HL-60 (cell line): ENCODE results near the gene ADAM22.

Experiments used
- GABPA ChIP-seq: IDR thresholded peaks from 2 replicates; pipeline ENCODE4 v1.6.1; 2012; ENCODE audit warnings: low read depth
- POLR2AphosphoS5 ChIP-seq: IDR thresholded peaks from 2 replicates; pipeline ENCODE4 v1.6.1; 2012; ENCODE audit warnings: low read depth
- TF ChIP-seq, protein P1 (sequence below): IDR thresholded peaks from one replicate; pipeline ENCODE4 v1.5.1; 2011; ENCODE audit warnings: low read length, control low read depth, inconsistent platforms; ENCODE audit not compliant: insufficient read depth
- TF ChIP-seq, protein P2 (sequence below): IDR thresholded peaks from 2 replicates; pipeline ENCODE4 v1.6.1; 2012; ENCODE audit warnings: low read depth; ENCODE audit not compliant: insufficient replicate concordance

DNA sequence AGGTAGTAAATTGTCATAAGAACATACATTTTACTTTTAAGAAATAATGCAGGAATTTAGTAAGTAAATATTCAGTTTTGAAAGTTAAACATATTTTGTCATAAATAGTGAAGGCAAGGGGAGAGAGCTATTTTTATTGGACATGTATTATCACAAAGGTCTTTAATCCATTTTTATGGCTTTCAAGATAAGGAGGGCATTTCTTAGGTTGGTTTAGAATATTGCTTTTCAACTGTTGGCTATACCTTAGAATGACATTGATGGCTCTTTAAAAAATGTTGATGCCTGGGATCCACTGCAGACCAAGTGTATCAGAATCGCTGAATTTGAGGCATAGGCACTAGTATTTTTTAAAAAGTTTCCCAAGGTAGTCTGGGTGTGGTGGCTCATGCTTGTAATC, 34.0 kb downstream of the ADAM22 start:
- no peak for TF ChIP-seq POLR2AphosphoS5
- TF ChIP-seq, protein P1, sequence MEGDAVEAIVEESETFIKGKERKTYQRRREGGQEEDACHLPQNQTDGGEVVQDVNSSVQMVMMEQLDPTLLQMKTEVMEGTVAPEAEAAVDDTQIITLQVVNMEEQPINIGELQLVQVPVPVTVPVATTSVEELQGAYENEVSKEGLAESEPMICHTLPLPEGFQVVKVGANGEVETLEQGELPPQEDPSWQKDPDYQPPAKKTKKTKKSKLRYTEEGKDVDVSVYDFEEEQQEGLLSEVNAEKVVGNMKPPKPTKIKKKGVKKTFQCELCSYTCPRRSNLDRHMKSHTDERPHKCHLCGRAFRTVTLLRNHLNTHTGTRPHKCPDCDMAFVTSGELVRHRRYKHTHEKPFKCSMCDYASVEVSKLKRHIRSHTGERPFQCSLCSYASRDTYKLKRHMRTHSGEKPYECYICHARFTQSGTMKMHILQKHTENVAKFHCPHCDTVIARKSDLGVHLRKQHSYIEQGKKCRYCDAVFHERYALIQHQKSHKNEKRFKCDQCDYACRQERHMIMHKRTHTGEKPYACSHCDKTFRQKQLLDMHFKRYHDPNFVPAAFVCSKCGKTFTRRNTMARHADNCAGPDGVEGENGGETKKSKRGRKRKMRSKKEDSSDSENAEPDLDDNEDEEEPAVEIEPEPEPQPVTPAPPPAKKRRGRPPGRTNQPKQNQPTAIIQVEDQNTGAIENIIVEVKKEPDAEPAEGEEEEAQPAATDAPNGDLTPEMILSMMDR = no peak
- no peak for TF ChIP-seq GABPA
- TF ChIP-seq, protein P2, sequence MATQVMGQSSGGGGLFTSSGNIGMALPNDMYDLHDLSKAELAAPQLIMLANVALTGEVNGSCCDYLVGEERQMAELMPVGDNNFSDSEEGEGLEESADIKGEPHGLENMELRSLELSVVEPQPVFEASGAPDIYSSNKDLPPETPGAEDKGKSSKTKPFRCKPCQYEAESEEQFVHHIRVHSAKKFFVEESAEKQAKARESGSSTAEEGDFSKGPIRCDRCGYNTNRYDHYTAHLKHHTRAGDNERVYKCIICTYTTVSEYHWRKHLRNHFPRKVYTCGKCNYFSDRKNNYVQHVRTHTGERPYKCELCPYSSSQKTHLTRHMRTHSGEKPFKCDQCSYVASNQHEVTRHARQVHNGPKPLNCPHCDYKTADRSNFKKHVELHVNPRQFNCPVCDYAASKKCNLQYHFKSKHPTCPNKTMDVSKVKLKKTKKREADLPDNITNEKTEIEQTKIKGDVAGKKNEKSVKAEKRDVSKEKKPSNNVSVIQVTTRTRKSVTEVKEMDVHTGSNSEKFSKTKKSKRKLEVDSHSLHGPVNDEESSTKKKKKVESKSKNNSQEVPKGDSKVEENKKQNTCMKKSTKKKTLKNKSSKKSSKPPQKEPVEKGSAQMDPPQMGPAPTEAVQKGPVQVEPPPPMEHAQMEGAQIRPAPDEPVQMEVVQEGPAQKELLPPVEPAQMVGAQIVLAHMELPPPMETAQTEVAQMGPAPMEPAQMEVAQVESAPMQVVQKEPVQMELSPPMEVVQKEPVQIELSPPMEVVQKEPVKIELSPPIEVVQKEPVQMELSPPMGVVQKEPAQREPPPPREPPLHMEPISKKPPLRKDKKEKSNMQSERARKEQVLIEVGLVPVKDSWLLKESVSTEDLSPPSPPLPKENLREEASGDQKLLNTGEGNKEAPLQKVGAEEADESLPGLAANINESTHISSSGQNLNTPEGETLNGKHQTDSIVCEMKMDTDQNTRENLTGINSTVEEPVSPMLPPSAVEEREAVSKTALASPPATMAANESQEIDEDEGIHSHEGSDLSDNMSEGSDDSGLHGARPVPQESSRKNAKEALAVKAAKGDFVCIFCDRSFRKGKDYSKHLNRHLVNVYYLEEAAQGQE = no peak
